Hepatocyte (in vitro differentiated cells): ENCODE results near the gene USP10. TPM values are rescaled to one million over a fixed set of nuclear protein-coding genes. Genes with fewer than 3 reads are reported as not detected.

Source experiments
- DNase-seq: peaks from one replicate; pipeline ENCODE4 v3.0.0-alpha.2; 2016; ENCODE audit warnings: low spot score
- H2AFZ ChIP-seq: fragments of 200-600 bp; sonication (generic); 2 replicates; pipeline ENCODE4 v1.6.0; 2016; ENCODE audit warnings: antibody characterized with exemption, mild to moderate bottlenecking
- H3K27ac ChIP-seq: fragments of 200-600 bp; sonication (generic); 2 replicates; pipeline ENCODE4 v1.5.1; 2016; ENCODE audit warnings: mild to moderate bottlenecking
- H3K27me3 ChIP-seq: fragments of 200-600 bp; sonication (generic); 2 replicates; pipeline ENCODE4 v1.6.1; 2016
- H3K36me3 ChIP-seq: fragments of 200-600 bp; sonication (generic); replicated peaks from 2 replicates; pipeline ENCODE4 v1.5.1; 2016; ENCODE audit warnings: low read depth; ENCODE audit not compliant: insufficient read depth
- H3K4me1 ChIP-seq: fragments of 200-600 bp; sonication (generic); 2 replicates; pipeline ENCODE4 v1.5.1; 2016; ENCODE audit warnings: mild to moderate bottlenecking, moderate library complexity; ENCODE audit not compliant: insufficient read depth
- H3K4me2 ChIP-seq: fragments of 200-600 bp; sonication (generic); 2 replicates; pipeline ENCODE4 v1.6.0; 2016
- H3K4me3 ChIP-seq: fragments of 200-600 bp; sonication (generic); 2 replicates; pipeline ENCODE4 v1.5.1; 2016; ENCODE audit warnings: mild to moderate bottlenecking
- H3K79me2 ChIP-seq: fragments of 200-600 bp; sonication (generic); 2 replicates; pipeline ENCODE4 v1.6.0; 2017; ENCODE audit warnings: mild to moderate bottlenecking
- H3K9me2 ChIP-seq: fragments of 200-600 bp; sonication (generic); replicated peaks from 2 replicates; pipeline ENCODE4 v1.6.0; 2017; ENCODE audit warnings: mild to moderate bottlenecking; ENCODE audit not compliant: insufficient read depth
- H3K9me3 ChIP-seq: fragments of 200-600 bp; sonication (generic); 2 replicates; pipeline ENCODE4 v1.5.1; 2016; ENCODE audit warnings: low read depth, mild to moderate bottlenecking
- H4K20me1 ChIP-seq: fragments of 200-600 bp; sonication (generic); 2 replicates; pipeline ENCODE4 v1.6.0; 2016; ENCODE audit warnings: mild to moderate bottlenecking; ENCODE audit not compliant: insufficient read depth, poor library complexity, severe bottlenecking
- EZH2 ChIP-seq: fragments of 200-600 bp; sonication (generic); IDR thresholded peaks from 2 replicates; pipeline ENCODE4 v1.6.1; 2016; ENCODE audit warnings: antibody characterized with exemption, mild to moderate bottlenecking, borderline replicate concordance
- EZH2phosphoT487 ChIP-seq: fragments of 200-600 bp; sonication (generic); IDR thresholded peaks from one replicate; pipeline ENCODE4 v1.6.1; 2018; ENCODE audit warnings: antibody characterized with exemption, mild to moderate bottlenecking, low read depth, moderate library complexity; ENCODE audit not compliant: unreplicated experiment, severe bottlenecking
- WGBS: methylation state at CpG from one replicate; pipeline ENCODE4 v1.1.6; 2016; ENCODE audit warnings: low lambda C conversion rate; ENCODE audit errors: missing lambda C conversion rate; 5-methylcytosine and 5-hydroxymethylcytosine counted together
- polyA plus RNA-seq: library from polyadenylated mRNA; unstranded; fragments of >200 nt; fragmentation: Nextera tagmentation; extraction: Ambion mirVana; gene quantifications from 2 replicates; pipeline ENCODE4 v1.2.1, GENCODE V29; 2016
- total RNA-seq: library from RNA; depleted of rRNA; stranded (reverse); fragments of >200 nt; gene quantifications from 2 replicates; pipeline ENCODE4 v1.2.3, GENCODE V29; 2014
- TF ChIP-seq, protein P1 (sequence below): fragments of 200-600 bp; sonication (generic); IDR thresholded peaks from 2 replicates; pipeline ENCODE4 v1.5.1; 2016; ENCODE audit warnings: antibody characterized with exemption, mild to moderate bottlenecking; ENCODE audit not compliant: poor library complexity

USP10 gene
- total and polyA plus RNA-seq, 2 experiments from 2014 or later, result 53.1 to 62.4 TPM

- H3K27ac ChIP-seq, result no peak overlapping the region
- no peaks in the 10 kb centered on the region for H3K79me2 ChIP-seq
- H3K4me1 ChIP-seq, result no peaks in the 10 kb centered on the region
- no peak overlapping the region for H3K4me2 ChIP-seq
- H3K36me3 ChIP-seq, result no peaks in the 10 kb centered on the region
- no peaks in the 10 kb centered on the region for H3K27me3 ChIP-seq
- no peak overlapping the region for H2AFZ ChIP-seq
- WGBS, result 92% methylated on average over 10 of the region's 10 CpGs
- no peak for DNase-seq
- no peaks in the 10 kb centered on the region for H4K20me1 ChIP-seq
- no peak overlapping the region for H3K4me3 ChIP-seq
- no peaks in the 10 kb centered on the region for H3K9me3 ChIP-seq
- no peaks in the 10 kb centered on the region for H3K9me2 ChIP-seq
- TF ChIP-seq EZH2phosphoT487, result no peak
- TF ChIP-seq, protein P1, sequence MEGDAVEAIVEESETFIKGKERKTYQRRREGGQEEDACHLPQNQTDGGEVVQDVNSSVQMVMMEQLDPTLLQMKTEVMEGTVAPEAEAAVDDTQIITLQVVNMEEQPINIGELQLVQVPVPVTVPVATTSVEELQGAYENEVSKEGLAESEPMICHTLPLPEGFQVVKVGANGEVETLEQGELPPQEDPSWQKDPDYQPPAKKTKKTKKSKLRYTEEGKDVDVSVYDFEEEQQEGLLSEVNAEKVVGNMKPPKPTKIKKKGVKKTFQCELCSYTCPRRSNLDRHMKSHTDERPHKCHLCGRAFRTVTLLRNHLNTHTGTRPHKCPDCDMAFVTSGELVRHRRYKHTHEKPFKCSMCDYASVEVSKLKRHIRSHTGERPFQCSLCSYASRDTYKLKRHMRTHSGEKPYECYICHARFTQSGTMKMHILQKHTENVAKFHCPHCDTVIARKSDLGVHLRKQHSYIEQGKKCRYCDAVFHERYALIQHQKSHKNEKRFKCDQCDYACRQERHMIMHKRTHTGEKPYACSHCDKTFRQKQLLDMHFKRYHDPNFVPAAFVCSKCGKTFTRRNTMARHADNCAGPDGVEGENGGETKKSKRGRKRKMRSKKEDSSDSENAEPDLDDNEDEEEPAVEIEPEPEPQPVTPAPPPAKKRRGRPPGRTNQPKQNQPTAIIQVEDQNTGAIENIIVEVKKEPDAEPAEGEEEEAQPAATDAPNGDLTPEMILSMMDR, result no peak
- TF ChIP-seq EZH2, result no peak
Observed at GRCh38 chr16:84680165-84680842, 19.5 kb upstream of the USP10 start.

DNA sequence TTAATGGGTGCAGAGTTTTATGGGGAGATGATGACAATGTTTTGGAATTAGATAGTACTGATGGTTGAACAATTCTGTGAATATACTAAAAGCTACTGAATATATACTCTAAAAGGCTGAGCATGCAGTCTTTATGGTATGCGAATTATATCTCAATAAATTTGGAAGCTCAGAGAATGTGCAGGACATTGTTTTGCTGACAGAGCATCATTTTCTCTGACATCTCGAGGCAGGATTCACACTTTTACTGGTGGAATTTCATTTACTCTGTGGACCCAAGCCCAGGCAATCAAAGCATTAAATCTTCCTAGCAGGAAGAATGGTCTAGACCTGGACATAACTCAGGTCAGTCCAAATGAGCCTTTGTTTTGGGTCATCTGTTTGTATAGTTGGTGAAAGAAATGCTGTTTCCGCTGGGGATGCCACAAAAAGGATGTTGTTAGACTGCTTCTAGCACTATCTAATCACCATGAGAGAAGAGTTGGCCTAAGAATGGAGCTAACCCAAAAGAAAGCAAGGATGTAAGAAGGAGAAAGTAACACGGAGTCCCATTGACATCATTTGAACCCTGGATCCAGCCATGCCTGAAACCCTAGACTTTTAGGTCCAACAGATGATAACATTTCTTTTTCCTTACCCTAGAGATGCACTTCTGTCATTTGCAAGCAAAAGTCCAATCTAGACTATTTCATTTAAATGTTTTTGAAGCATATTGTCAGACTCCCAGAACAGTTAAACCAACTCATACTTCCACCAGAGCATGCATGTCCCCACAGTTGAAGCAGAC lies 18.8 kb upstream of the USP10 start:
- Histone ChIP-seq H3K27ac (no peak overlapping the region), H2AFZ (no peak overlapping the region), H3K9me2 (no peaks in the 10 kb centered on the region), H3K9me3 (no peaks in the 10 kb centered on the region), H3K4me1 (no peaks in the 10 kb centered on the region), H3K36me3 (no peaks in the 10 kb centered on the region), H3K79me2 (no peaks in the 10 kb centered on the region), H4K20me1 (no peaks in the 10 kb centered on the region), H3K4me2 (no peak overlapping the region), H3K27me3 (no peaks in the 10 kb centered on the region), H3K4me3 (no peak overlapping the region)
- WGBS, result 96% methylated on average over 4 of the region's 4 CpGs
- TF ChIP-seq, protein P1, result no peak
- TF ChIP-seq EZH2phosphoT487 (no peak), EZH2 (no peak)
- DNase-seq, result no peak

DNA sequence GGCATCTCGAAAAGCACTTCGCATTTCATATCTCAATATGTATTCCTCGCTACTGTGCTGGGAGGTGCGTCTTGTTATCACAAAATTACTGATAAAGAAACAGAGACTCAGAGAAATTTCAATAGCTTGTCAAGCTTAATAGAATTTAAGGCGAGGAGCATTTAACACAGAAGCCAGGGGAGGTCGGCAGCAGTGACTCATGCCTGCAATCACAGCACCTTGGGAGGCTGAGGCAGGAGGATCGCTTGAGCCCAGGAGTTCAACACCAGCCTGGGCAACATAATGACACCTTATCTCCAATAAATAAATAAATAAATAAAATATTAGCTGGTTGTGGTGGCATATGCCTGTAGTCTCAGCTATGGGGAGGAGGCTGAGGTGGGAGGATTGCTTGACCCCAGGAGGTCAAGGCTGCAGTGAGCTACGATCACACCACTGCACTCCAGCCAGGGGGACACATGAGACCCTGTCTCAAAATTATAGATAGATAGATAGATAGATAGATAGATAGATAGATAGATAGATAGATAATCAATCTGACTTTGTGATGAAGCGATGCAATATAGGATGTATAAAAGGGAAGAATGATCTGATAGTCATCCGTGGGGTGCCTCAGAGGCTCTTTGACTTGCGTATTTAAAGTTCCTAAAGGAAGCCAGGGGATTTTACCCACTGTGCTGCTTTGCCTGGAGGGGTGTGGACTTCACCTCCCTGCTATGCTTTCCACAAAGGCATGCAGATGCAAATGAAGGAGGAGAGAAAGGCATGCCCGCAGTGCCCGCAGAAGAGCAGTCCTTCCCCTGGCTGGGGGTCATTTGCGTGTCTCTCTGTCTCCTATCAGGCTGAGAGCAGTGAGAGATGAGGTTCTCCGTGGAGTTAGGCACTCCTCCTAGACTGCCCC lies 15.9 kb upstream of the USP10 start:
- no peaks in the 10 kb centered on the region for H3K4me1 ChIP-seq
- H3K4me3 ChIP-seq, result no peak overlapping the region
- H3K9me2 ChIP-seq, result no peaks in the 10 kb centered on the region
- no peaks in the 10 kb centered on the region for H3K27me3 ChIP-seq
- WGBS, result 51% methylated on average over 15 of the region's 15 CpGs
- H3K27ac ChIP-seq, result no peak overlapping the region
- no peak overlapping the region for H3K4me2 ChIP-seq
- TF ChIP-seq EZH2phosphoT487 (no peak), EZH2 (no peak)
- TF ChIP-seq, protein P1, result no peak
- H2AFZ ChIP-seq, result no peak overlapping the region
- DNase-seq, result no peak
- H3K79me2 ChIP-seq, result no peaks in the 10 kb centered on the region
- H3K36me3 ChIP-seq, result no peaks in the 10 kb centered on the region
- H4K20me1 ChIP-seq, result no peaks in the 10 kb centered on the region
- no peaks in the 10 kb centered on the region for H3K9me3 ChIP-seq
